Right renal cortex interstitium (tissue), 3 donors: ENCODE data around the gene GPR18. TPM values are rescaled to one million over a fixed set of nuclear protein-coding genes. Genes with fewer than 3 reads are reported as not detected.
"Not testable (repeated sequence)": the region's sequence is repeated elsewhere in the genome, so short reads cannot be mapped to it uniquely, and the experiment has no call there.

Source experiments
- DNase-seq, 3 donors: peaks; one replicate each; pipeline ENCODE4 v3.0.0-alpha.2; 2013; ENCODE audit warnings: low read depth in 3 of 3, low spot score in 2 of 3
- polyA plus RNA-seq, 3 donors: library from polyadenylated mRNA; unstranded; fragments of 120-200 nt; gene quantifications; one replicate each; pipeline ENCODE4 v1.2.1, GENCODE V29; 2013; ENCODE audit not compliant: insufficient read length in 3 of 3

Gene GPR18
- polyA plus RNA-seq, 3 donors, result 0.19 to 0.21 (median 0.20) TPM

- peak in 1 of 3 donors; percentile 23 for DNase-seq
Measured at GRCh38 chr13:99269627-99270241, 11.6 kb upstream of the GPR18 start.

DNA sequence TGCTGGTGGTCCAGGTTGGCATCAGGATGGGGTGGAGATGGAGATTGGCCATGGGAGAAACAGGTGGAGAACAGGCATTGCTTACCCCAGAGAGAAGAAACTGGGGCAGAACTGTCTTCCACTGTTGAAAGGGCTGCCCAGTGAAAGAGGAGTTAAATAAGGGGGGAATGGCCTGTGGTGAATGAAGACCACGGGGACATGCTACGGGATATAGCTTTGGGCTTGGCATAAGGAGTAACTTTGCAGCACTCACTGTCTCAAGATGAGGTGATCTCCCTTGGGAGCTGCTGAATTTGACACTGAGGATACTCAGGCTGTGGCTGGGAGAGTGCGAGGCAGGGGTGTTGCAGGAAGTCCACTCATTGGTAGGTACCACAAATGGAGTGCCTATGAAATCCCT lies 10.6 kb upstream of the GPR18 start:
- DNase-seq, result no peak

DNA sequence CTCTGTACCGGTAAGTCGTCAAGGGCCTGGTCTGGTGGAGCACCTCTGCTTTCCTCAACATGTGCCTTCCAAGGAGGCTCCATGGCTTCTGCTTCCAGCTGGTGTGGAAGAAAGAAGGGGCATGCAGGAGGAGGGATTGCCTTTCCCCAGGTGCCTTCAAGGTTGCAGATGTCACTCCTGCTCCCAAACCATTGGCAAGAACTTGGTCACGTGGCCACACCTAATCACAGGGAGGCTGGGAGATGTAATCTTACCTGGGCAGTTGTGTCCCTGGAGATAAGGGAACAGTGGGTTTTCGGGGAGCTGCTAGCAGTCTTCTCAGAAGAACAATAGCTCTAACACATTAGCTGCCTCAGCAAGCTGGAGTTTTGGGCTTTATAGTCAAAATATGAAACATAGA lies 9.7 kb upstream of the GPR18 start:
- no peak for DNase-seq

GRCh38 chr13:99266827-99267226 lies 8.6 kb upstream of the GPR18 start:
- DNase-seq, result no peak

DNA sequence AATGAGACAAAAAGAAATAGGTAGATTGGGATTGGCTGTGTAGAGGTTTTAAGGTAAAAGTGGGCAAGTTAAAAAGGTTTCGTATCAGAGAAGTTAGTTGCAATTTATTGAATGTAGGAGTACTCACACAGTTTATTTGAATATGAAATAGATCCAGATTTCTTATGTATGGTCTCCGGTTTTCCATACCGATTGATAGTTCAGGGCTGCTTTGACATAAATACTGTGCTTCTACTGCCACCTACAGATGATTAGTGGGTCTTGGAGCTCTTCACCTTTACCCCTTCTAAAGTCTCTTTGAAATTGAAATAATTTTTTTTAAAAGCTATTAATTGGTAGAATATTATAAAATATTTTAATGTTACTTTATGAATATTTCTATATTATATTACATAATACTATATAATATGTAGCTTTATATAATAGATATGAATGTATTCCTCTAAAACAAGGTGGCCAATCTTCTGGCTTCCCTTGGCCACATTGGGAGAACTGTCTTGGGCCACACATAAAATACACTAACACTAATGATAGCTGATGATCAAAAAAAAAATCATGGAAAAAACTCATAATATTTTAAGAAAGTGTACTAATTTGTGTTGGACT lies 7.7 kb upstream of the GPR18 start:
- DNase-seq, result no peak

DNA sequence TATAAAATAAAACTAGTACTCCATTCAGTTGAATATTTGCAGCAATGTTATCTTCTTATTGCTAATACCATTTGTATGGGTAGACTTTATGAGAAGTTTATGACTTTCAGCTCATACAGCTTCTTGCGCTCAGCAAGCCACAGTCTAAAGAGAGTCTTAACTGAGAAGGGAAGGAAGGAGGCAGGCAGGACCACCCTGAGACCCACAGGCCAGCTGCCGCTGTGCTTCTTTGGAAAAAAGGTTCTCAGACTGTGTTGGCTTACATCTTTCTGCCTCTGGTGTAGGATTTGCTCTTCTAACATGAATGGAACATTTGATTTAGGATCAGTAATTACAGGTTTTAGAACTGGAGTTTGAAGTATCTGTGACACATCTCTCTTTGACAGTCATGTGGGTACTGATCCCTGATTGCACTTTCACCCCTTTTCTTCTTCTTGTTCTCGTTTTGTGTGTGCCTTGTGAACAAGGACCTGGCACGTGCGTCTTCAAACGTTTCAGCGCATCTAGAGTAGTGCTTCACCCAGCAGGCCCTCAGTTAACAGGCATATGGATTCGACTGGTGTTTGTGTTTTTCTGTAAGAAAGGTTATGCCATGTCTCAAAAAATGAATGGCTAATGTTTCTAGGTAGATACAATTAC lies 7.1 kb upstream of the GPR18 start:
- no peak for DNase-seq

DNA sequence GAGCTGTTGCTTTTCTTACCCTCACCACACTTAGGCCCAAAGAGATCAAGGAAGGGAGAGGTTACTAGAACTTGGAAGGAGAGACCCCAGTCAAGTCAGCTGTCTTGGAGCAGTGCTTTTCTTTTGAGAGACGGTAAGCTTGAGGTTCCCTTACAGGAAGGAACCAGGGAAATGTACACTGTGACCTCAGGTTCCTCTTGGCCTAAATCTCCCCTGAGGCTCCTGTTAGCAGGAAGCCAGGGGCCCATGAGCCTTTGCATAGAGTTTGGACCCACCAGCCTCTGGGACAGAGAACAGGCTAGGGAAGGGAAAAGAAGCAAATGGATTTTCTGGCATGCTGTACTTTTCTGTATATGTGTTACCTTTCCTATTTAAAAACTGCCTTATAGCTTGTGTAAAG lies 5.9 kb upstream of the GPR18 start:
- DNase-seq, result no peak

DNA sequence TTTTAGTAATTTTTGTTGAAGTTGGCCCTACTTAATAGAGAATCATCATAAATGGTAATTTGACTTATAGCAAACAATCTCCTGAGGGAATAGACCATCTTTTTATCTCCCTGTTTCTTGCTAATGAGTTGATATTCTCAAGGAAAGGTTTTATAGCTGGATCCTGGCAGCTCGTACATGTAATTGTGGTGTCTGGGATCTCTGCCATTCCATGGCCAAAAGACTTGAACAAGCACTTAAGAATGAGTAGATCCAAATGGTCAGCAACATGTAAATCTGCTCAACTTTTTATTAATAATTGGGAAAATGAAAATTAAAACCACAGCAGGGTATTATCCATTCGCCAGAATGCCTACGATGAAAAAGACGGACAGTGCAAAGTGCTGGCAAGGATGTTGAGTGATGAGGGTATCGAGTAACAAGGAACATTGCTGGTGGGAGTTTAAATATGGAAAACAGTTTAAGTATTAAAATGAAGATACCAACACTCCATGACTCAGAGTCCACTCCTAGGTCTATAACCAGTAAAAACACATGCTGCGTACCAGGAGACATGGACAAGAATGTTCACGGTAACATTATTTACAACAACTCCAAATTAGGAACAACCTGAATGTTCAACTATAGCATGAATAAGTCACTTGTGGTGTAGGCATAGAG lies 5.1 kb upstream of the GPR18 start:
- DNase-seq, result peak in 1 of 3 donors; percentile 19

- no peak for DNase-seq
Measured at GRCh38 chr13:99261059-99261458, 2.9 kb upstream of the GPR18 start.

DNA sequence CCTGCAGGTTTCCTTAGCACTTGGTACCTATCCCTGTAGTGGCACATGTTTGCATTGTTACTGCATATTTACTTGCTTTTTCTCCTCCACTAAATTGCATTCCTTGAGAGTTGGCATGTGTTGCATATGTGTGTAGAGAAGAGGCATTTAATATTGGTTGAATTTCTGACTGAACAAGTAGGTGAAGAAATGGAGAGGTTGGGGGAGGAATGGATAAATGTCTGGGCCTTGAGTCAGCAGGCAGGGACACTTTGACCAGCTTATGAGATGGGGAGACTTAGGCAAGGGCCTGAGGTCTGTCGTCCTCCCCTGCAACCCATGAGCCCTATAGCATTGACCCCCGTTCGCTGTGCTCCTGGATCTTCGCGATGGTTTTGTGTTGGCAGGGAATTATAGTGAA lies 2.0 kb upstream of the GPR18 start:
- no peak for DNase-seq

- DNase-seq, result no peak
Measured at GRCh38 chr13:99258946-99259345, 767 bp upstream of the GPR18 start.

DNA sequence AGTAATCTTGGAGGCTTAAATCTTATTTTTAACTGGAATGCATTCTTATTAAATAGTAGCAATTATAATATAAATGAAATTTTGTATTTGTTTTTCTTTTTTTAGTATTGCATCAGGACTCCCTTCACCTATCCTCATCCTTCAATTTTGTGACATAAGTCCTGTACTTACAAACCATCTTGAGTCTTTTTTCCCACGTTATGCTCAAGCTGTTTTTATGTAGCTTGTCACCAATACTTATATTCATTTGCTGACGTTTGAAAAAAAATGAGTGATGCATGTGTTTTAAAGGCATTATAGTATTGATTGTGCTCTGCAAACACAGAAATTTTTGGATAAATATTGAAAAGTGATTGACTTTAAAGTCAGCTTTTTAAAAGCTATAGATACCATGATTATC lies 888 bp downstream of the GPR18 start:
- DNase-seq, result no peak

- DNase-seq, result no peak
Measured at GRCh38 chr13:99256709-99257108, 1.5 kb downstream of the GPR18 start.

DNA sequence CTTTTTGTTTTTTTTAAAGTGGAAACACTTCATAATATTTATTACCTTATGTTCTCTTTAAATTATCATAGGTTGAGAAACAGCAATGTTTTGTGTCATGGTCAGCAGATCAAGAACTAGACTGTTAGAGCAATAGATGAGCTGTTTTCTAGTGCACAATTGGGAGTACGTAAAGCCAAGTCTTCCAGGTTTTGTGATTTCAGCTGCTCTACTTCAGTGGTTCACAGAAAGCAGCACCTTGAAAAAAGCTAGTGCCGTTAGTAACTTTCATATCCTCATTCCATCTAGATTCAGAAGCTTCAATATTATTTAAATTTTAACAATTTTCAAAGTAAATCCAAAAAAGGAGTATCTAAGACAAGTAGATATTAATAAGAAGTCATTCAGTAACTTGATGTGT lies 1.9 kb downstream of the GPR18 start:
- DNase-seq, result no peak

DNA sequence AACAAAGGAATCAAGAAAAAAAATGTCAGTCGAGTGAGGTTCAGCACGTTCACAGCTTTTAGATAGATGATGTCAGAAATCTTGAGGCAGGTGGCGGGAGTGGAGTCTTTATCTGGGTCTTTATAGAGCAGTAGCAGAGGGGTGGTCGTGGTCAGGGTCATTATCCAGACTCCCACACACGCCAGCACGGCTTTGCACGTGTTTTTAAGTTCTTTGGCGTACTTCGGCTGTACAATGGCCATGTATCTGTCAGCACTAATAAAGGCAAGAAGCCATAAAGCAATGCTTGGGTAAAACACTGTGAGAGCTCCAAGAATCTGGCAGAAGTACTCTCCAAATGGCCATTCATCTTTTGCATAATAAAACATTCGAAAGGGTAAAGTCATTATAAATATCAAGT lies 2.9 kb downstream of the GPR18 start:
- no peak for DNase-seq

- no peak for DNase-seq
Measured at GRCh38 chr13:99254830-99255229, 3.3 kb downstream of the GPR18 start.

DNA sequence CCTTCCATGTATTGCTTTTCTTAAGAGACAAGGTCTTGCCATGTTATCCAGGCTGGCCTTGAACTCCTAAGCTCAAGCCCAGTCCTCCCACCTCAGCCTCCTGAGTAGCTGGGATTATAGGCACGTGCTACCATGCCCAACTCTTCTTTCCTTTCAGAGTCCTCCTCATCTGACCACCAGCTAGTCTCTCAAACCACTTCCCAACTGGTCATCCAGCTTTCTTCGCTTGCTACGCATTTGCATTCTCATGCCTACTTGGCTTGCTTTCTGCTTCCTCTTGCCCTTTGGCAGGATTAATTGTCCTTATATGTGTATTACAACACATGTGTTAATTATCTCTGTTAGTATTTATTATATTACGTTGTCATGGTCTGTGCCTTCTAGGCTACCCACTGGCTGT lies 6.3 kb downstream of the GPR18 start:
- no peak for DNase-seq

- no peak for DNase-seq
Measured at GRCh38 chr13:99250982-99251825, 7.0 kb downstream of the GPR18 start.

DNA sequence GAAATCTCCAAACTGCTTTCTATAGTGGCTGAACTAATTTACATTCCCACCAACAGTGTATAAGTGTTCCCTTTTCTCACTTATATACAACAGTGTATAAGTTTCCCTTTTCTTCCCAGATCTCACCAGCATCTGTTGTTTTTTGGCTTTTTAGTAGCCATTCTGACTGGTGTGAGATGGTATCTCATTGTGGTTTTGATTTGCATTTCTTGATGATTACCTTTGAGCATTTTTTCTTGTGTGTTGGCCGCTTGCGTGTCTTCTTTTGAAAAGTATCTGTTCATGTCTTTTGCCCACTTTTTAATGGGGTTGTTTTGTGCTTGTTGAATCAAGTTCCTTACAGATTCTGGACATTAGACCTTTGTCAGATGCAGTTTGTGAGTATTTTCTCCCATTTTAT lies 8.6 kb downstream of the GPR18 start:
- DNase-seq, result not testable (repeated sequence)

DNA sequence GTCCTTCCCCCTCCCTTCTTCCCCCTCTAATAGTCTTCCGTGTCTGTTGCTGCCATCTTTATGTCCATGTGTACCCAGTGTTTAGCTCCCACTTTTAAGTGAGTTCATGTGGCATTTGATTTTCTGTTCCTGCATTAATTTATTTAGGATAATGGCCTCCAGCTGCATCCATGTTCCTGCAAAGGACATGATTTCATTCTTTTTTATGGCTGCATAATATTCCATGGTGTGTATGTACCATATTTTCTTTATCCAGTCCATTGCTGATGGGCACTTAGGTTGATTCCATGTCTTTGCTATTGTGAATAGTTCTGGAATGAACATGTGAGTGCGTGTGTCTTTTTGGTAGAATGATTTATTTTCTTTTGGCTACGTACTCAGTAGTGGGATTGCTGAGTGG lies 9.0 kb downstream of the GPR18 start:
- DNase-seq, result not testable (repeated sequence)

GRCh38 chr13:99246100-99246499 lies 12.1 kb downstream of the GPR18 start:
- DNase-seq, result no peak
